GM18909 (cell line): ENCODE results near the gene MOCS1.

Source experiments
- ATAC-seq: cut with Tn5 transposase; IDR thresholded peaks from one replicate; pipeline ENCODE4 v1.9.1; 2021; ENCODE audit warnings: mild to moderate bottlenecking; ENCODE audit not compliant: unreplicated experiment, poor library complexity

MOCS1 gene

DNA sequence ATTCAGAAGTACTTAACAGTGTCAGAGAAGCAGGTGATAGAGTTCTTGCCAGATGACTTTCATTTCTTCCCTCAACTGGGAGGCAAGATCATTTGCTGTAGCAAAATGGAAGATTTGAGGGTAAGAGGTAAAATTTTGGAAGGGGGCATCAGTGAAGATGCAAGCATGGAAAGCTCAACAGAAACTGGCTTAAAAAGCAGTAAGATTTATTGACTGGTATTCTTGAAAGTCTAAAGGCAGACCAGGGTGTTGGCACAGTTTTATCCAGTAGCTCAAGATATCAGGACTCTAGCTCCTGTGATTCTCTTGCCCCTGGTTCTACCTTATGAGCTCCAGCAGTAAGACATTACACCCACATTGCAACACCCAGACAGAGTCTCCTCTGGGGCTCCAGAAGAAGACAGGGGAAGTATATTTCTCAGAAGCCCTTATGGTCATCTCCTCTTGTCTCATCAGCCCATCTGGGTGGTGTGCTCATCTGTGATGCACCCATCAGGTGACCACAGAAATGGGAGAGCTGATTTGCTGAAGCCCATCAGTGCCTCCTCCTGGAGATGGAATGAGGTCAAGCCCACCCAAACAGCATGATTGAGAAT is 16.0 kb upstream of the MOCS1 start:
- ATAC-seq: no peak

DNA sequence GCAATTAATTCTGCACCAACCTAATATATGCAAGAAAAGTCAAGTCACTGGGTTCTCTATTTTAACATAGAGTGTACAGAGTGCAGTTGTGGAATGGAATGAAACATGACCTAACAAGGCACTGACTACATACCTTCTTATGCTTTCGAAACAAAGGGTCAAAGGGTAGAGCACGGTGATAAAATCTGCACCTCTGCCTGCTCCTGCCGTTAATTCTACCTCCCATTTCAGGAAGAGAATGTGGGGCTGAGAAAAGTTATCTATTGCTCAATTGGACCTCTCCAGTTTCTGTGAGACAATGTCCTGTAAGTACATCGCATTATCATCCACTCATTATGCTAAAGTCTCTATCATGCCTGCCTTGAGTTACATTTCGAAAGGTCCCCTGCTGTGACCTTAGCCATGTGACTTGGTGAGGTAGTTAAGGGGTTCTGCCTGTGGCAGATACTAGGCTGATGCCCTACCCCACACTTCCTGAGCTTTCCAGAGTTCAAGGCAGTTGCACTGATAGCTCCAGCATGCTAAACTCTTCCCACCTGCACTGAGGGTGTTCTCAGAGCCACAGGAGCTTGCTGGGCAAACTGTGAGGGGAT is 14.0 kb upstream of the MOCS1 start:
- ATAC-seq: no peak

DNA sequence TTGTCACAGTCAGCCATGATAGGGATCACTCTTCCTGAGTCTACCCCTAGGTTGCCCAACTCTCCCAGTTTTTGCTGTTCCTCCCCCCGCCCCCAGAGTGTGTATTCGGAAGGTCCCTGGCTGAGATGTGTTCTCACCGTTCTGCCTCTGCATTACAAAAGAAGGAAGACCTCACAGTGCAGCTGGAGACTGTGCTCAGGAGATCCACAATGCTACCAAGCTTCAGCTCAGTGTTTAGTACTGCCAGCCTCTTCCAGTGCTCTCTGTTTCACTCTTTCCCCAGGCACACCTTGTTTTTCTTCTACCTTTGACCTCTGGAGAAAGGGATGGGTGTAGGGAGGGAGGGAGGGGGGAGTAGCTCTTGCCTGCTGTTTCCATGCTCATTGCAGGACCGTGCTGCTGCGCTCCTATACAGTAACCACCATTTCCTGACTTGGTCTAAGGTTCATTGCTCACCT is 13.4 kb upstream of the MOCS1 start:
- no peak for ATAC-seq

- ATAC-seq: no peak
These were observed 11.4 kb upstream of the MOCS1 start for GRCh38 chr6:39945626-39946025.

- no peak for ATAC-seq
These were observed 8.8 kb upstream of the MOCS1 start for GRCh38 chr6:39942903-39943580.

- ATAC-seq: no peak
These were observed 7.6 kb upstream of the MOCS1 start for GRCh38 chr6:39941820-39942219.

GRCh38 chr6:39941138-39941537 is 6.9 kb upstream of the MOCS1 start:
- no peak for ATAC-seq

DNA sequence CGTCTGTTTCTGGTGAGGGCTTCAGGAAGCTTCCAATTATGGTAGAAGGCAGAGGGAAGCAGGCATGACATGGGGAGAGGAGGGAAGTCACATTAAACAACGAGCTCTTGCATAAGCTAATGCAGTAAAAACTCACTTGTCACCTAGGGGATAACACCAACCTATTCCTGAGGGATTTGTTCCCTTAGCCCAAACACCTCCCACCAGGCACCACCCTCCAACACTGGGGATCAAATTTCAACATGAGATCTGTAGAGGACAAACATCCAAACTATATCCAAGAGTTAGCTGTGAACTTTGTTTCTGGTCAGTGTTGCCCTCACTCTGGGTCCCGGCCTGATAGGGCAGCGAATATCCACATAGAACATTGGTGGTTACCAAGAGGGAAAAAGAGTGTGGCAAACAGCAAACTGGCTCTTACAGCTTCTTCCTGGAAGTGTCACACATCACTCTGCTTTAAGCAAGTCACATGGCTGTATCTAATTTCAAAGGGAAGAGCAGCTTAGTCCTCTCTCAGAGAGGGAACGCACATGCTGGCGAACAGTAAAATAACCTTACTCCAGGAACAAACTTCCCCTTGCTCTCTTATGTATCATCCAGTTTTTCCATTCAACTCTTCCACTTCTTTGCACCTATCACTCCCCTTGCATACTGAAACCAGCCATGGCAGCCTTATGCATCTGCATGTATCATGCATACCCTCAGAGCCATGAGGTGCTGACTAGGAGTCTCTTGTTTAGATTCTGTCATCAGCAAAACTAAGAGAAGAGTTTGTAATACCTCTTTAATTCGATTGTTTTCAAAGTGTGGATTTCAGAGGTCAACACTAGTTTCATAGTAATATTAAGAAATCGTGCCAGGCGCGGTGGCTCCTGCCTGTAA is 4.8 kb upstream of the MOCS1 start:
- ATAC-seq: no peak

DNA sequence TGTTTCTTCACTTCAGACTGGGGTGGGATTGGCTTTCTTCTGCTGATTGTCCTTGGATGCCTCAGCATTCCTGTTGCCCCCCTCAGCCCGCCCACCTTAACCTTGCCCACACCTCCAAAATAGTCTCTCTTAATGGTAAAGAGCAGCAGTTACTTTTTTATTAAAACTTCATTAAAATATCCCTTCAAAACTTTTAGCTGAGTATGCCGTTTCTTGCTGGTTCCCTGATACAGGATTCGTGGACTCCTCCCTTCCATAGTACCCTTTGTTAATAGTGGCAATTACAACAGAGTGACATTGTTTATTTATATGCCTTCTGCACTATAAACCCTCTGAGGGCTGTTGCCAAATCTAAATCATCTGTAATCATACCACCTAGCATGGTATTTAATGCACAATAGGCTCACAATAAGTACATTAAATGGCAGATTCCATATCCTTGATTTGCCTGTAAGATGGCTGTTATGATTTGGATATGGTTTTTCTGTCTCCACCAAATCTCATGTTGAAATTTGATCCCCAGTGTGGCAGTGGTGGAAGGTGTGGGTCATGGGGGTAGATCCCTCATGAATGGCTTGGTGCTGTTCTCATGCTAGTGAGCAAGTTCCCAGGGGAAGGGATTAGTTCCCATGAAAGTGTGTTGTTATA is 3.5 kb upstream of the MOCS1 start:
- no peak for ATAC-seq

DNA sequence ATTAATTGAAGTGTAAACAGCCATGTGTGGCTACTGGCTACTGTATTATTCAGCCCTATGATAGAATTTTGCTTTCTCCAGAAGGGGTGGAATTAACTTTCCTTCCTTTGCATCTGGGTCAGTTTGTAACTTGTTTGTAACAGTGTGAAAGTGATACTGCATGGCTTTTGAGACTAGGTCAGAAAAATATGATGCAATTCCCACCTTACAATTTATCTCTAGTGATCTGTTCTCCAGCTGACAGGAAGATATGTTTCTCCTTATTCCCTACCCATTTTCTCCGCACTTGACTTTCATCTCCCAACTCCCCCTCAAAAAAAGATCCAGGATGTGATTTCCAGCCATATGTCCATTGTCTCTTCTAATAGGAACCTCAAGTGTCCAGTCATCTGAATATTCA is 2.6 kb upstream of the MOCS1 start:
- ATAC-seq: no peak

- no peak for ATAC-seq
These were observed 979 bp upstream of the MOCS1 start for GRCh38 chr6:39935241-39935640.

GRCh38 chr6:39933669-39934130 is 562 bp downstream of the MOCS1 start:
- ATAC-seq: no peak

DNA sequence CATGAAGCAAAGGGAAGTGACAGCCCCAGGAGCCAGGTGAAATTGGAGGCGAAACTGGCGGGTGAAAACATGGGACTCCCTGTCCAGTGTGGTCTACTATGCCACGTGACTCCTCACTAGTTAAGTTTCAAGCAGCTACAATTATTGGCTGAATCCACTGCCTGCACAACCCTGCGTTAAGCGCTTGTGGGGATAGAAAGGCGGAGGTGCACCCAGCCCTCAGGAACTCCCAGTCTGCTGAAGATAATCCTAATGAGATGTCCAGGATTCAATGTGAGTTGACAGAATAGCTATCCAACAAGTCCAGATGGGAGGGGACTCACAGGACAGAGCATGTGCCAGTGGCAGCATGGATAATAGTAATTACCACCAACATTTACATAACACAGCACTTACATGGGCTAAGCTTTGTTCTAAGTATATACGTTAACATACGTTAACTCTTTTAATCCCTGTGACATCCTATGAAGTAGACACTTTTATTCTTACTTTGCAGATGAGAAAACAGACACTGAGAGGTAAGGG is 1.8 kb downstream of the MOCS1 start:
- ATAC-seq: no peak

- ATAC-seq: no peak
These were observed 2.7 kb downstream of the MOCS1 start for GRCh38 chr6:39931607-39932006.

DNA sequence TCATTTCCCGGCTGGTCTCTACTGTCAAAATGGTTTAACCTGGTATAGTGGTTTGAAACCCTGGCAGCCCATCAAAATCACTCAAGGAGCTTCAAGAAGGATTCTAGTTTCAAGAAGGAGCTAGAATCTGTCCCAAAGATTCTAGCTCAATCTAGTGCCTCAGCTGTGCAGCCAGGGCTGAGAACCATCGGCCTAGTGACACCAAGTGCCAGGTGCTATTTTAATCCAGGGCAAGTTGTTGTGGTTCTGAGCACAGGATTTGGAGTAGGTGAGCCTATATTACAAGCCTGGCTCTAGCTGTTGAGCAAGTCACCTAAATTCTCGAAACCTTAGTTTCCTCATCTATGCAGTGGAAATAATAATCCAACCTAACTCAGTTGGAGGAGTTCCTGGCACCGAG is 3.7 kb downstream of the MOCS1 start:
- ATAC-seq: no peak

- no peak for ATAC-seq
These were observed 4.4 kb downstream of the MOCS1 start for GRCh38 chr6:39929733-39930461.

GRCh38 chr6:39929039-39929732 is 5.1 kb downstream of the MOCS1 start:
- no peak for ATAC-seq

- no peak for ATAC-seq
These were observed 7.1 kb downstream of the MOCS1 start for GRCh38 chr6:39927159-39927558.

DNA sequence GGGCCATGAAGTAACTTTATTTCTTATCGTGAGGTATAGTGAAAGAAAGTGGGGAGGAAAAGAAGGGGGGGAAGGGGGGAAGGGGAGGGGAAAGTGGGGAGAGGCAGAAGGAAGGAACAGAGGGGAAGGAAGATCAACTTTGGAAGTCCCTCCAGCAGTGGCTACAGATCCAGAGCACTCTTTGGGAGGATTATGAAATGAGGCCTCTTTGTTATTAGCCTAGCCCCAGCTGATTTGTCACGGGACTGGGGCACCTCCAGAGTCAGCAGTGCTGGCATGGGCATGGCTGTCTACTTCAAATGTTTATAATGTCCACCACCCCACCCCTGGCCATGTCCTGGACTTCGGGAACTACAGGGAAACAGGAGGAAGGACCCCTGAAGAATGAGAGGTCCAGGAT is 7.6 kb downstream of the MOCS1 start:
- no peak for ATAC-seq
